ENCODE data around the gene CCDC127.

The CCDC127 gene

GRCh38 chr5:162565-163337 lies 55.2 kb downstream of the CCDC127 start:
- ATAC-seq = no peak
- TF ChIP-seq ZC3H10 (CRISPR knock-in tag; IDR thresholded peaks at IDR 0.05) = no peak
- TF ChIP-seq ZNF565 (CRISPR knock-in tag; conservative IDR thresholded peaks at IDR 0.05; ENCODE audit: low read depth) = no peak
- no peak for TF ChIP-seq ESRRG (CRISPR knock-in tag; IDR thresholded peaks at IDR 0.05)
- no peak for TF ChIP-seq ZNF70 (CRISPR knock-in tag; IDR thresholded peaks at IDR 0.05)
- no peak for TF ChIP-seq ZNF8 (CRISPR knock-in tag; IDR thresholded peaks at IDR 0.05)
- TF ChIP-seq ZFP30 (CRISPR knock-in tag; IDR thresholded peaks at IDR 0.05) = no peak
- TF ChIP-seq ARNTL (CRISPR knock-in tag; IDR thresholded peaks at IDR 0.05; ENCODE audit: borderline replicate concordance, low read depth) = no peak
- TF ChIP-seq BACH2 (CRISPR knock-in tag; IDR thresholded peaks at IDR 0.05; ENCODE audit: borderline replicate concordance) = no peak
- no peak for TF ChIP-seq PPARA (CRISPR knock-in tag; IDR thresholded peaks at IDR 0.05; ENCODE audit: borderline replicate concordance)
- no peak for TF ChIP-seq GLIS3 (CRISPR knock-in tag; IDR thresholded peaks at IDR 0.05)
- TF ChIP-seq TCF4 (CRISPR knock-in tag; IDR thresholded peaks at IDR 0.05; ENCODE audit: borderline replicate concordance) = no peak
- no peak for TF ChIP-seq POU6F1 (CRISPR knock-in tag; IDR thresholded peaks at IDR 0.05; ENCODE audit: borderline replicate concordance, low read depth)
- no peak for TF ChIP-seq PATZ1 (CRISPR knock-in tag; IDR thresholded peaks at IDR 0.05; ENCODE audit: borderline replicate concordance)
- TF ChIP-seq CSDC2 (CRISPR knock-in tag; IDR thresholded peaks at IDR 0.05) = no peak
- TF ChIP-seq TSHZ2 (CRISPR knock-in tag; IDR thresholded peaks at IDR 0.05) = no peak
- TF ChIP-seq RARB (CRISPR knock-in tag; IDR thresholded peaks at IDR 0.05) = no peak
- no peak for TF ChIP-seq SNAI2 (CRISPR knock-in tag; IDR thresholded peaks at IDR 0.05)
- TF ChIP-seq ZFP3 (CRISPR knock-in tag; IDR thresholded peaks at IDR 0.05) = no peak
- TF ChIP-seq TOX (CRISPR knock-in tag; IDR thresholded peaks at IDR 0.05; ENCODE audit: borderline replicate concordance) = no peak
- no peak for TF ChIP-seq ISL1 (CRISPR knock-in tag; IDR thresholded peaks at IDR 0.05)

- no peak for ATAC-seq
- TF ChIP-seq POU6F1 (CRISPR knock-in tag; IDR thresholded peaks at IDR 0.05; ENCODE audit: borderline replicate concordance, low read depth) (no peak), CSDC2 (CRISPR knock-in tag; IDR thresholded peaks at IDR 0.05) (no peak), PPARA (CRISPR knock-in tag; IDR thresholded peaks at IDR 0.05; ENCODE audit: borderline replicate concordance) (no peak), CREB5 (CRISPR knock-in tag; IDR thresholded peaks at IDR 0.05; ENCODE audit: low read depth) (no peak), ZFP3 (CRISPR knock-in tag; IDR thresholded peaks at IDR 0.05) (no peak), ZNF565 (CRISPR knock-in tag; conservative IDR thresholded peaks at IDR 0.05; ENCODE audit: low read depth) (no peak), ARNTL (CRISPR knock-in tag; IDR thresholded peaks at IDR 0.05; ENCODE audit: borderline replicate concordance, low read depth) (no peak), SNAI2 (CRISPR knock-in tag; IDR thresholded peaks at IDR 0.05) (no peak), GLIS3 (CRISPR knock-in tag; IDR thresholded peaks at IDR 0.05) (no peak), CSRNP3 (CRISPR knock-in tag; IDR thresholded peaks at IDR 0.05) (no peak), ZFP30 (CRISPR knock-in tag; IDR thresholded peaks at IDR 0.05) (no peak), ZNF70 (CRISPR knock-in tag; IDR thresholded peaks at IDR 0.05) (no peak), RARB (CRISPR knock-in tag; IDR thresholded peaks at IDR 0.05) (no peak), TOX (CRISPR knock-in tag; IDR thresholded peaks at IDR 0.05; ENCODE audit: borderline replicate concordance) (no peak)
These were observed 55.8 kb downstream of the CCDC127 start for GRCh38 chr5:162190-162564.
